ENCODE results near the gene ULBP2.

The ULBP2 gene

DNA sequence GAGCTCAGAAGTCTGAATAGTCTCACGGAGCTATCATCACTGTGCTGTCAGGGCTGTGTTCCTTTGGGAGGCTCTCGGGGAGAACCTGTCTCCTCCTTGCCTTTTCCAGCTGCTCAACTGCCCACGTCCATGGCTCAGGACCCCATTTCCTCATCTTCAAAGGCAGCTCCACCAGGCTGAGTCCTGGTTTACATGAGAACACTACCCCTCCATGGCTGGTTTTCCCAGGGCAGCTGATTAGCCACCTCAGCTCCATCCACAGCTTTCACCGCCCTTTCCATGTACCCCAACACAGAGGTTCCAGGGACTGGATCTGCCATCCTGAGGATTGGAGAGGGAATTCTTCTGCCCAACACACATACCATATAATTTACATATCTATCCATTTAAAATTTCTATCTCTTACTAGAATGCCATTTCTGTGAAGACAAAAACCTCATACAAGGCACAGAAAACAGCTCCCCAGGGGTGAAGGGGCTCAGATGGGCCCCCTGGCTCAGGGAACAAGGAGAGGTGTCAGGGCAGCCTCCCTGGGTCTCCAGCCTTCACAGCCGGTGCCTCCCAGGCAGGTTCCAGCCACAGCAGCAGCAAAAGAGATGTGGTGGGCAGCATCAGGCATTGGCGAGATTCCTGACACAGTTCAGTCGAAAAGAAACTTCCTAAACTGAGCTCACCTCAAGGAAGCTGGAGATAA, 41.7 kb upstream of the ULBP2 start:
- H3K4me2 ChIP-seq (ENCODE audit: low read length) = no peak overlapping the region
- H3K36me3 ChIP-seq (replicated peaks; ENCODE audit: low read depth, low read length) = no peaks in the 10 kb centered on the region
- H2AFZ ChIP-seq (ENCODE audit: low read depth, low read length) = no peak overlapping the region
- H3K9ac ChIP-seq (ENCODE audit: low read length) = no peak overlapping the region
- H3K4me3 ChIP-seq (ENCODE audit: low read length) = no peak overlapping the region
- no peak overlapping the region for H3K27ac ChIP-seq (ENCODE audit: low read length)
- H3K9me3 ChIP-seq (ENCODE audit: insufficient read depth, low read length) = no peaks in the 10 kb centered on the region
- H3K27me3 ChIP-seq (ENCODE audit: low read depth, low read length) = no peaks in the 10 kb centered on the region
- H4K20me1 ChIP-seq (ENCODE audit: insufficient read depth, low read length) = no peaks in the 10 kb centered on the region
- H3K4me1 ChIP-seq (ENCODE audit: low read length) = no peaks in the 10 kb centered on the region
- TF ChIP-seq EZH2phosphoT487 (IDR thresholded peaks at IDR 0.05; ENCODE audit: low read depth) (no peak), CTCF (IDR thresholded peaks at IDR 0.05; ENCODE audit: low read depth, low read length) (no peak)
- H3K79me2 ChIP-seq (ENCODE audit: low read length) = no peaks in the 10 kb centered on the region

DNA sequence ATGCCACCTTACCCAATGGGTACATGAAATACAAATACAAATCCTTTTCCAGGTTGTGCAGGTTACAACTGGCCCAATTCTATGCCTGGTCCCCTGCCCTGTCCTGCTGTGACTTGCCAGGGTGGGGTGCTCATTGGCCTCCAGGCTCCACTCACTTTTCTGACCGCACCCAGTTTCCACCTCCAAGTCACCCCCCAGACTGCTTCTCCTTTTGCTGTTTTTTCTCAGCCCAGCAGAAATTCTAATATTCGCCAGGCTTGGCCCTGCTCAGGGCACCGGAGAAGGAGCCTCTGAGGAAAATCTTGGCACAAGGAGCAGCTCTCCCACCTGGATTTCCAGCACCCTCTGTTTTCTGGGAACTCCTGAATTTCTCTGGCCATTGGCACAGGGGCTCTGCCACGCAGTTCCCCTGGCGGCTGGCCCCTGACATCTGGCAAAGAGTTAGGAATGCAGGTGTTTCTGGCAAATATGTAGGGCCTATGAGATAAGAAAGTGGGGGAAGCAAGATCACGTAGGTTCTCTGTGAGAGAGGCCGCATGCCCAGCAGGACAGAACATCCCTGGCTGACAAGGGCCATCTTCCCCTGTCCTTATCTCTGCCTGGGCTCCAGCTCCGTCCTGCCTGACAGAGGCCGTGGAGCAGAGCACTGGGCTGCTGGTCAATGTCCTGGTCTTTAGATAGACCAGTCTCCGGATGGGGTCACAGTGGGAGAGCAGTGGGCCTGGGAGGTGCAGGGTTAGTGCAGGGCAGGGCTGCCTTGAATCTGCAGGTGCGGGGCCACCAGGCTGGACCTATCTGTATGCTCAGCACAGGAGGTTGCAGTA, 41.0 kb upstream of the ULBP2 start:
- H2AFZ ChIP-seq (ENCODE audit: low read depth, low read length) = no peak overlapping the region
- TF ChIP-seq CTCF (IDR thresholded peaks at IDR 0.05; ENCODE audit: low read depth, low read length) = no peak
- H3K36me3 ChIP-seq (replicated peaks; ENCODE audit: low read depth, low read length) = no peaks in the 10 kb centered on the region

GRCh38 chr6:149901444-149902140, 40.2 kb upstream of the ULBP2 start:
- TF ChIP-seq CTCF (IDR thresholded peaks at IDR 0.05; ENCODE audit: low read depth, low read length) (no peak), EZH2phosphoT487 (IDR thresholded peaks at IDR 0.05; ENCODE audit: low read depth) (no peak)
- no peaks in the 10 kb centered on the region for H3K36me3 ChIP-seq (replicated peaks; ENCODE audit: low read depth, low read length)
- no peaks in the 10 kb centered on the region for H3K79me2 ChIP-seq (ENCODE audit: low read length)
- no peaks in the 10 kb centered on the region for H3K9me3 ChIP-seq (ENCODE audit: insufficient read depth, low read length)
- no peaks in the 10 kb centered on the region for H3K27me3 ChIP-seq (ENCODE audit: low read depth, low read length)
- H4K20me1 ChIP-seq (ENCODE audit: insufficient read depth, low read length) = no peaks in the 10 kb centered on the region
- no peak overlapping the region for H2AFZ ChIP-seq (ENCODE audit: low read depth, low read length)
- no peak overlapping the region for H3K27ac ChIP-seq (ENCODE audit: low read length)
- H3K4me3 ChIP-seq (ENCODE audit: low read length) = no peak overlapping the region
- no peaks in the 10 kb centered on the region for H3K4me1 ChIP-seq (ENCODE audit: low read length)
- H3K4me2 ChIP-seq (ENCODE audit: low read length) = no peak overlapping the region
- no peak overlapping the region for H3K9ac ChIP-seq (ENCODE audit: low read length)

More for the DNA sequence above, 41.0 kb upstream of the ULBP2 start:
- Histone ChIP-seq H4K20me1 (ENCODE audit: insufficient read depth, low read length) (no peaks in the 10 kb centered on the region), H3K27ac (ENCODE audit: low read length) (no peak overlapping the region), H3K9ac (ENCODE audit: low read length) (no peak overlapping the region), H3K79me2 (ENCODE audit: low read length) (no peaks in the 10 kb centered on the region), H3K4me3 (ENCODE audit: low read length) (no peak overlapping the region), H3K9me3 (ENCODE audit: insufficient read depth, low read length) (no peaks in the 10 kb centered on the region), H3K27me3 (ENCODE audit: low read depth, low read length) (no peaks in the 10 kb centered on the region), H3K4me1 (ENCODE audit: low read length) (no peaks in the 10 kb centered on the region), H3K4me2 (ENCODE audit: low read length) (no peak overlapping the region)

Measured in OCI-LY3 (cell line).